Colonic mucosa (tissue), 4 donors: ENCODE results near the gene LRMDA. TPM values are rescaled to one million over a fixed set of nuclear protein-coding genes. Genes with fewer than 3 reads are reported as not detected.

Experiments used
- DNase-seq: peaks from one replicate; pipeline ENCODE4 v3.0.0-alpha.2; 2020
- H3K27ac ChIP-seq: fragments of 200-600 bp; one replicate; pipeline ENCODE4 v1.8.0; 2021
- H3K27me3 ChIP-seq: fragments of 200-600 bp; one replicate; pipeline ENCODE4 v1.8.0; 2021
- H3K36me3 ChIP-seq: fragments of 200-600 bp; one replicate; pipeline ENCODE4 v1.8.0; 2021
- H3K4me1 ChIP-seq: fragments of 200-600 bp; one replicate; pipeline ENCODE4 v1.8.0; 2021; ENCODE audit warnings: mild to moderate bottlenecking
- H3K4me3 ChIP-seq: fragments of 200-600 bp; one replicate; pipeline ENCODE4 v1.8.0; 2021
- H3K9ac ChIP-seq, 2 donors: one replicate each; pipeline ENCODE4 v1.7.0; 2013; ENCODE audit warnings: control low read depth in 2 of 2, low read depth in 2 of 2, low read length in 2 of 2
- H3K9me3 ChIP-seq: fragments of 200-600 bp; one replicate; pipeline ENCODE4 v1.8.0; 2021
- CTCF ChIP-seq: fragments of 200-600 bp; IDR thresholded peaks from one replicate; pipeline ENCODE4 v1.8.0; 2022; ENCODE audit warnings: antibody characterized with exemption, mild to moderate bottlenecking
- intact Hi-C: fragments of 100-400 bp; cut with DNase I; formaldehyde crosslinking; loops from one replicate; pipeline ENCODE4 v1.14.1; 2022
- total RNA-seq, 2 donors: library from RNA; stranded (reverse); fragmentation: NEBNext Ultra II Directional in 1 of 2; extraction: Animal tissue kit (Norgen Biotek cat#: 25700) in 1 of 2; gene quantifications; one replicate each; pipeline ENCODE4 v1.2.1, GENCODE V29; 2021
- donor health status: healthy.
- donor health status: DM: no; HTN: no; CAD: no.
- donor health status: DM: no; HTN: no; CAD: no.

The LRMDA gene
- total RNA-seq, 2 donors from 2014 or later = 2.5 to 5.2 TPM

- Histone ChIP-seq H3K27me3 (no peaks in the 10 kb centered on the region), H3K27ac (no peak overlapping the region), H3K9me3 (no peaks in the 10 kb centered on the region), H3K36me3 (no peaks in the 10 kb centered on the region), H3K9ac (no peak overlapping the region), H3K4me3 (no peak overlapping the region), H3K4me1 (no peaks in the 10 kb centered on the region)
- intact Hi-C loops = no loop called here
- TF ChIP-seq CTCF = no peak
- DNase-seq = no peak
Measured at GRCh38 chr10:76206797-76207352, 775.5 kb downstream of the LRMDA start.

GRCh38 chr10:76209135-76209534 lies 777.7 kb downstream of the LRMDA start:
- Histone ChIP-seq H3K4me1 (no peaks in the 10 kb centered on the region), H3K4me3 (no peak overlapping the region), H3K27me3 (no peaks in the 10 kb centered on the region), H3K9me3 (no peaks in the 10 kb centered on the region), H3K36me3 (no peaks in the 10 kb centered on the region), H3K27ac (no peak overlapping the region), H3K9ac (no peak overlapping the region)
- intact Hi-C loops = no loop called here
- no peak for TF ChIP-seq CTCF
- no peak for DNase-seq

- no peak overlapping the region for H3K9ac ChIP-seq
- H3K4me1 ChIP-seq = no peaks in the 10 kb centered on the region
- TF ChIP-seq CTCF = no peak
- H3K27ac ChIP-seq = no peak overlapping the region
- no peaks in the 10 kb centered on the region for H3K36me3 ChIP-seq
- DNase-seq = no peak
- H3K9me3 ChIP-seq = no peaks in the 10 kb centered on the region
- no peaks in the 10 kb centered on the region for H3K27me3 ChIP-seq
- no peak overlapping the region for H3K4me3 ChIP-seq
- intact Hi-C loops = no loop called here
Measured at GRCh38 chr10:76210211-76210610, 778.8 kb downstream of the LRMDA start.

- Histone ChIP-seq H3K27me3 (no peaks in the 10 kb centered on the region), H3K4me1 (no peaks in the 10 kb centered on the region), H3K9ac (no peak overlapping the region), H3K36me3 (no peaks in the 10 kb centered on the region), H3K27ac (no peak overlapping the region), H3K9me3 (no peaks in the 10 kb centered on the region), H3K4me3 (no peak overlapping the region)
- no peak for TF ChIP-seq CTCF
- intact Hi-C loops = no loop called here
- DNase-seq = no peak
Measured at GRCh38 chr10:76211691-76212090, 780.3 kb downstream of the LRMDA start.

GRCh38 chr10:76213876-76214275 lies 782.5 kb downstream of the LRMDA start:
- Histone ChIP-seq H3K27me3 (no peaks in the 10 kb centered on the region), H3K4me3 (no peak overlapping the region), H3K9me3 (no peaks in the 10 kb centered on the region), H3K36me3 (no peaks in the 10 kb centered on the region), H3K9ac (no peak overlapping the region), H3K4me1 (no peaks in the 10 kb centered on the region), H3K27ac (no peak overlapping the region)
- no peak for DNase-seq
- intact Hi-C loops = no loop called here
- TF ChIP-seq CTCF = no peak
